Urinary bladder (tissue), 4 donors: ENCODE results near the gene ARF6. TPM values are rescaled to one million over a fixed set of nuclear protein-coding genes. Genes with fewer than 3 reads are reported as not detected.
A peak's percentile ranks its signal among the peaks of the same experiment; 100 is the strongest.
"Not testable (repeated sequence)": the region's sequence is repeated elsewhere in the genome, so short reads cannot be mapped to it uniquely, and the experiment has no call there.

Experiments used
- DNase-seq: peaks from one replicate; pipeline ENCODE4 v3.0.0-alpha.2; 2015; ENCODE audit errors: extremely low spot score
- H3K27ac ChIP-seq: one replicate; pipeline ENCODE4 v1.5.1; 2013; ENCODE audit warnings: low read depth, mild to moderate bottlenecking, moderate library complexity
- H3K36me3 ChIP-seq: one replicate; pipeline ENCODE4 v1.6.1; 2013; ENCODE audit warnings: mild to moderate bottlenecking, moderate library complexity; ENCODE audit not compliant: insufficient read depth
- H3K4me1 ChIP-seq: one replicate; pipeline ENCODE4 v1.6.1; 2013; ENCODE audit warnings: mild to moderate bottlenecking, moderate library complexity; ENCODE audit not compliant: insufficient read depth
- H3K4me3 ChIP-seq: one replicate; pipeline ENCODE4 v1.5.1; 2013; ENCODE audit warnings: low read depth, low read length
- WGBS: extraction: QIAGEN DNeasy Blood & Tissue Kit; methylation state at CpG from one replicate; pipeline ENCODE4 v1.1.7; 2013; 5-methylcytosine and 5-hydroxymethylcytosine counted together
- polyA plus RNA-seq: library from polyadenylated mRNA; stranded (reverse); fragments of 200-250 nt; gene quantifications from one replicate; pipeline ENCODE4 v1.2.3, GENCODE V29; 2013
- total RNA-seq: library from RNA; depleted of rRNA; stranded (reverse); fragments of >200 nt; gene quantifications from one replicate; pipeline ENCODE4 v1.2.3, GENCODE V29; 2014
- donor health status: healthy with polysubstance abuse.
- donor health status: healthy.

ARF6 gene
- total and polyA plus RNA-seq, 2 donors: 36.9 to 49.1 TPM

GRCh38 chr14:49931523-49931922 is 38.6 kb downstream of the ARF6 start:
- no peak overlapping the region for H3K27ac ChIP-seq
- no peaks in the 10 kb centered on the region for H3K36me3 ChIP-seq
- H3K4me3 ChIP-seq: no peak overlapping the region
- no peaks in the 10 kb centered on the region for H3K4me1 ChIP-seq
- 85% methylated on average over 3 of the region's 3 CpGs for WGBS
- DNase-seq: no peak

- Histone ChIP-seq H3K36me3 (no peaks in the 10 kb centered on the region), H3K4me3 (no peak overlapping the region), H3K4me1 (no peaks in the 10 kb centered on the region), H3K27ac (no peak overlapping the region)
- 94% methylated on average over 4 of the region's 4 CpGs for WGBS
- DNase-seq: no peak
Observed at GRCh38 chr14:49933128-49933527, 40.2 kb downstream of the ARF6 start.

- H3K36me3 ChIP-seq: no peaks in the 10 kb centered on the region
- no peak overlapping the region for H3K27ac ChIP-seq
- DNase-seq: no peak
- H3K4me1 ChIP-seq: no peaks in the 10 kb centered on the region
- H3K4me3 ChIP-seq: no peak overlapping the region
- 86% methylated on average over 5 of the region's 5 CpGs for WGBS
Observed at GRCh38 chr14:49933704-49934103, 40.8 kb downstream of the ARF6 start.

GRCh38 chr14:49934646-49935045 is 41.8 kb downstream of the ARF6 start:
- no peak overlapping the region for H3K27ac ChIP-seq
- no peaks in the 10 kb centered on the region for H3K4me1 ChIP-seq
- H3K4me3 ChIP-seq: no peak overlapping the region
- no peak for DNase-seq
- no peaks in the 10 kb centered on the region for H3K36me3 ChIP-seq

GRCh38 chr14:49935526-49935925 is 42.6 kb downstream of the ARF6 start:
- no peak for DNase-seq
- Histone ChIP-seq H3K4me3 (no peak overlapping the region), H3K36me3 (no peaks in the 10 kb centered on the region), H3K4me1 (no peaks in the 10 kb centered on the region), H3K27ac (no peak overlapping the region)
- 97% methylated on average over 3 of the region's 3 CpGs for WGBS

- DNase-seq, H3K4me3 ChIP-seq, H3K36me3 ChIP-seq, H3K27ac ChIP-seq, H3K4me1 ChIP-seq: not testable (repeated sequence)
- WGBS: 91% methylated on average over 2 of the region's 2 CpGs
Observed at GRCh38 chr14:49936246-49936645, 43.4 kb downstream of the ARF6 start.

- not testable (repeated sequence) for DNase-seq, H3K4me3 ChIP-seq, H3K27ac ChIP-seq, H3K4me1 ChIP-seq, H3K36me3 ChIP-seq
- WGBS: 88% methylated on average over 5 of the region's 5 CpGs
Observed at GRCh38 chr14:49936882-49937281, 44.0 kb downstream of the ARF6 start.

GRCh38 chr14:49939215-49939614 is 46.3 kb downstream of the ARF6 start:
- not testable (repeated sequence) for H3K4me1 ChIP-seq, H3K36me3 ChIP-seq, H3K4me3 ChIP-seq, DNase-seq, H3K27ac ChIP-seq
- 88% methylated on average over 2 of the region's 2 CpGs for WGBS

GRCh38 chr14:49939884-49940510 is 47.1 kb downstream of the ARF6 start:
- Histone ChIP-seq H3K36me3 (no peaks in the 10 kb centered on the region), H3K27ac (no peak overlapping the region), H3K4me1 (no peaks in the 10 kb centered on the region), H3K4me3 (no peak overlapping the region)
- DNase-seq: no peak
- WGBS: 62% methylated on average over 6 of the region's 6 CpGs

- H3K4me1 ChIP-seq: no peaks in the 10 kb centered on the region
- no peak overlapping the region for H3K27ac ChIP-seq
- H3K36me3 ChIP-seq: no peaks in the 10 kb centered on the region
- no peak for DNase-seq
- H3K4me3 ChIP-seq: no peak overlapping the region
- 54% methylated on average over 1 of the region's 1 CpG for WGBS
Observed at GRCh38 chr14:49940808-49941421, 48.0 kb downstream of the ARF6 start.

GRCh38 chr14:49942090-49942489 is 49.2 kb downstream of the ARF6 start:
- Histone ChIP-seq H3K4me1 (no peaks in the 10 kb centered on the region), H3K36me3 (no peaks in the 10 kb centered on the region), H3K27ac (no peak overlapping the region), H3K4me3 (no peak overlapping the region)
- 68% methylated on average over 2 of the region's 2 CpGs for WGBS
- no peak for DNase-seq

GRCh38 chr14:49944501-49944900 is 51.6 kb downstream of the ARF6 start:
- Histone ChIP-seq H3K27ac (no peak overlapping the region), H3K36me3 (no peaks in the 10 kb centered on the region), H3K4me3 (no peak overlapping the region), H3K4me1 (no peaks in the 10 kb centered on the region)
- DNase-seq: no peak
- WGBS: 93% methylated on average over 1 of the region's 1 CpG

GRCh38 chr14:49945448-49946319 is 52.8 kb downstream of the ARF6 start:
- 87% methylated on average over 8 of the region's 8 CpGs for WGBS
- no peak for DNase-seq
- Histone ChIP-seq H3K4me1 (no peaks in the 10 kb centered on the region), H3K4me3 (no peak overlapping the region), H3K27ac (peak overlapping the region; percentile 64), H3K36me3 (no peaks in the 10 kb centered on the region)
